Right lobe of liver (tissue), 4 donors: Measurements from ENCODE around the gene FEM1B.

Experiments
- POLR2A ChIP-seq: fragments of 450-650 bp; IDR thresholded peaks from one replicate; pipeline ENCODE4 v1.6.1; 2017; ENCODE audit warnings: antibody characterized with exemption, mild to moderate bottlenecking
- TF ChIP-seq, protein P1 (sequence below), 4 donors: fragments of 200-600 bp in 3 of 4; fragments of 450-650 bp in 1 of 4; IDR thresholded peaks; one replicate each; pipeline versions ENCODE4 v1.5.1 to v1.8.0; 2016 to 2022; ENCODE audit warnings: antibody characterized with exemption in 4 of 4, mild to moderate bottlenecking in 2 of 4
- donor health status: DM: no; HTN: no; CAD: no.
- donor health status: DM: no; HTN: no; CAD: no.
- donor health status: DM: no; HTN: yes; CAD: no.

DNA sequence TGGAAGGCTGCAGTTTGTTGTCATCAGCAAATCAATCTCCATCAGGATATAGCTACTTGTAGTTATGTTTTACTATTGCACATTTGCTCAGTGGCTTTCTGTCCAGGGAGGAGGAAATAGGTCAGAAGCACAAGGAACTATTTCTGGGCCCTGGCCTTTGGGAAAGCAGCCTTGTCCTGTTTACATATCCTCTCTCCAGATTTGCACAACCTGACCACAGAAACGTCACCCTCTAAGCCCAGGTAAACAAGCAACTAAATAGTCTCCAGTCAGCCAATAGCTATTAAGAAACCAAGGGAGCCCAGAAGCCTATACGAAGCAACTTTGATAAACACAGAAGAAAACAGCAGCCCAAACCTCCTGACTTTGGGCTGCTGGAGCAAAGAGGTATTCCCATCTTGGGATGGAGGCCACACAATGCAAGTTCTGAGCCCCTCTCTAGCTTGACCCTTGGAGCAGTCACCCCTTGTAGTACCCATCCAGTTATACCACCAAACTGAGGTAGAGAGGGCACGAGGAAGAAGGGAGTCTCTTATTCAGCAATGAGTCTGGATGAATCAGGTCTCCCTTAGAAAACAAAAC is 2.3 kb upstream of the FEM1B start:
- TF ChIP-seq, protein P1, sequence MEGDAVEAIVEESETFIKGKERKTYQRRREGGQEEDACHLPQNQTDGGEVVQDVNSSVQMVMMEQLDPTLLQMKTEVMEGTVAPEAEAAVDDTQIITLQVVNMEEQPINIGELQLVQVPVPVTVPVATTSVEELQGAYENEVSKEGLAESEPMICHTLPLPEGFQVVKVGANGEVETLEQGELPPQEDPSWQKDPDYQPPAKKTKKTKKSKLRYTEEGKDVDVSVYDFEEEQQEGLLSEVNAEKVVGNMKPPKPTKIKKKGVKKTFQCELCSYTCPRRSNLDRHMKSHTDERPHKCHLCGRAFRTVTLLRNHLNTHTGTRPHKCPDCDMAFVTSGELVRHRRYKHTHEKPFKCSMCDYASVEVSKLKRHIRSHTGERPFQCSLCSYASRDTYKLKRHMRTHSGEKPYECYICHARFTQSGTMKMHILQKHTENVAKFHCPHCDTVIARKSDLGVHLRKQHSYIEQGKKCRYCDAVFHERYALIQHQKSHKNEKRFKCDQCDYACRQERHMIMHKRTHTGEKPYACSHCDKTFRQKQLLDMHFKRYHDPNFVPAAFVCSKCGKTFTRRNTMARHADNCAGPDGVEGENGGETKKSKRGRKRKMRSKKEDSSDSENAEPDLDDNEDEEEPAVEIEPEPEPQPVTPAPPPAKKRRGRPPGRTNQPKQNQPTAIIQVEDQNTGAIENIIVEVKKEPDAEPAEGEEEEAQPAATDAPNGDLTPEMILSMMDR (IDR thresholded peaks at IDR 0.05): no peak
- TF ChIP-seq POLR2A: no peak
